ENCODE measurements around the gene IKBKE.

IKBKE gene

DNA sequence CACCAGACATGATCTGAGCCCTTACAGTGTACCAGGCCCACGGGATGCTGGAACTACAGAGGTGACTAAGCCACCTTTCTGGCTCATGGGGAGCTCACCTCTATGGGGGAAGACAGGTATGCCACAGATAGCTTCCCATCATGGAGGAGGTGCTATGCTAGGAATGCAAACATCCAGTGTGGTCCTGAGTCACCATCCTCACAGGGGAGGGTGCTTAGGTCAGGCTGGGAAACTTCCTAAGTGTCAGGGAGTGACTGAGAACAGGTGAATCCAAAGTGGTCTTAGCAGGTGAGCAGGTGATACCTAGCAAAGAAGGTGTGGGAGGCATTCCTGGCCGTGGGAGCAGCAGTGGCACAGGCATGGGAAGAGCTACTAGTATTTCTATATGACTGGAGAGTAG, 28.4 kb downstream of the IKBKE start:
- no peaks in the 10 kb centered on the region for H3K27me3 ChIP-seq
- H3K9ac ChIP-seq: no peak overlapping the region
- H4K20me1 ChIP-seq: peaks cover 12% of the 10 kb centered on the region; the same call in 1 of the 2 replicates
- H3K36me3 ChIP-seq: peaks cover 10% of the 10 kb centered on the region; the same call in 1 of the 2 replicates
- no peak overlapping the region for H3K4me3 ChIP-seq
- no peaks in the 10 kb centered on the region for H3K9me3 ChIP-seq
- no peak overlapping the region for H3K4me2 ChIP-seq
- TF ChIP-seq Cebpa-rat (IDR thresholded peaks at IDR 0.05): no peak
- H3K27ac ChIP-seq: no peak overlapping the region
- peaks cover 81% of the 10 kb centered on the region for H3K4me1 ChIP-seq

DNA sequence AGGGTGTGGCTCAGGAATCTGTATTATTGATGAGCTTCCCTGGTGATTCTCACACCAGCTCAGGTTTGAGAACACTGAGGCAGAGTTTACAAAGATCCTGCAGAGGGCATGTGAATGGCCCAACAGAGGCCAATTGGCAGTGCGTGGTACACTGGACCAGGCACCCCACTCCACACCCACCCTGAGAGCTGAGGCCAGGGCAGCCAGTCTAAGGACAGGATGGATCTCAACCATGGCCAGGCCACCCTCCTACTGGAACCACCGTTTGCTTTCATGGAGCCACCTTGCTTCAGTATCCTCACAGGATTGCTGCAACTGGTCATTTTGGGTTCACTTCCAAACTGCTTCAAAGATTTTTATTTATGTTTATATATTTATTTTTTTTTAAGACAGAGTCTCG, 29.8 kb downstream of the IKBKE start:
- no peaks in the 10 kb centered on the region for H3K9me3 ChIP-seq
- H3K4me2 ChIP-seq: no peak overlapping the region
- peaks cover 10% of the 10 kb centered on the region; the same call in 1 of the 2 replicates for H3K36me3 ChIP-seq
- H3K27me3 ChIP-seq: no peaks in the 10 kb centered on the region
- H3K9ac ChIP-seq: no peak overlapping the region
- no peak overlapping the region for H3K4me3 ChIP-seq
- no peak for TF ChIP-seq Cebpa-rat (IDR thresholded peaks at IDR 0.05)
- H3K4me1 ChIP-seq: peaks cover 81% of the 10 kb centered on the region
- no peak overlapping the region for H3K27ac ChIP-seq
- peaks cover 12% of the 10 kb centered on the region; the same call in 1 of the 2 replicates for H4K20me1 ChIP-seq

DNA sequence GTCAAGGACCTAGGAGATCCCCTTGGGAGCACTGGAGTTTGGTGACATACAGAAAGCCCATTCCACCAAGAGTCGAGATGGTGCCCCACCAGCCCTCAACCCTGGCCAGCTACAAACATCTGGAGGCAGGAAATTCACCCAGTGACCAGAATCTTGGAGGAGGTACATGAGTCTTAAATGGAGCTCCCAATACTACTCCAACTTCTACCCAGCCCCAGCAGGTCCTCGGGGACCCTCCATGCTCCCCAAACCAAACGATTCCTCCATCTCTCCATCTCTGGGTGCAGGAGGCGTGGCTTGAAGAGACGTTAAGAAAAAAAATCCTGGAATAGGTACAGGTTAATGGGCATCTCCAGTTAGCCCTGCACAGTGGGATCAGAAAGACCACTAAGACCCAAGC, 31.6 kb downstream of the IKBKE start:
- Histone ChIP-seq H4K20me1 (no peaks in the 10 kb centered on the region), H3K27me3 (peaks cover 2% of the 10 kb centered on the region; the same call in 1 of the 2 replicates), H3K4me3 (no peak overlapping the region), H3K36me3 (peaks cover 10% of the 10 kb centered on the region; the same call in 1 of the 2 replicates), H3K9ac (no peak overlapping the region), H3K27ac (no peak overlapping the region), H3K4me1 (peaks cover 81% of the 10 kb centered on the region), H3K4me2 (peak overlapping the region; percentile 99), H3K9me3 (no peaks in the 10 kb centered on the region)
- no peak for TF ChIP-seq Cebpa-rat (IDR thresholded peaks at IDR 0.05)

GRCh38 chr1:206502403-206502802, 32.1 kb downstream of the IKBKE start:
- Histone ChIP-seq H3K36me3 (peaks cover 10% of the 10 kb centered on the region; the same call in 1 of the 2 replicates), H4K20me1 (no peaks in the 10 kb centered on the region), H3K4me1 (peaks cover 79% of the 10 kb centered on the region), H3K27ac (no peak overlapping the region), H3K9me3 (no peaks in the 10 kb centered on the region), H3K9ac (no peak overlapping the region), H3K27me3 (peaks cover 5% of the 10 kb centered on the region; the same call in 1 of the 2 replicates), H3K4me2 (peak overlapping the region; percentile 99), H3K4me3 (no peak overlapping the region)
- TF ChIP-seq Cebpa-rat (IDR thresholded peaks at IDR 0.05): no peak

DNA sequence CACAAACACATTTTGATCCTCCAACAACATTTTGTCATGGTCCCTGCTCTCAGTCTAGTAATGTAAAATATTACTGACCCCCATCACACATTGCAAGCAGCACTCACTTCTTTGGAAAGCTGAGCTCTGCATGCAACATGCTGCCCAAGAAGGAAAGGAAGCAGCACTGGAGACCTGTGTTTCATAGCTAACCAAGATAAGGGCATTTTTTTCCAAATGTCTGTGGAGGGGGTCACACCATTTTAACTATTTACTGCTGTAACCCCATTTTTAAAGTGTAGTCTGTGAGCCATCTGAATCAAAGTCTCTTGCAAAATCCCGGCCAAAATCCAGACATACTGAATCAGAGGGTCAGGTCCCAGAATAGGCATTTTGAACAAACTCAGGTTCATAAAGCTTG, 32.5 kb downstream of the IKBKE start:
- peaks cover 10% of the 10 kb centered on the region; the same call in 1 of the 2 replicates for H3K36me3 ChIP-seq
- no peak for TF ChIP-seq Cebpa-rat (IDR thresholded peaks at IDR 0.05)
- peak overlapping the region; percentile 99 for H3K4me2 ChIP-seq
- peaks cover 9% of the 10 kb centered on the region; the same call in 1 of the 2 replicates for H3K27me3 ChIP-seq
- H3K9ac ChIP-seq: no peak overlapping the region
- H3K4me1 ChIP-seq: peaks cover 77% of the 10 kb centered on the region
- no peak overlapping the region for H3K27ac ChIP-seq
- peaks cover 3% of the 10 kb centered on the region for H4K20me1 ChIP-seq
- no peaks in the 10 kb centered on the region for H3K9me3 ChIP-seq
- no peak overlapping the region for H3K4me3 ChIP-seq

GRCh38 chr1:206503591-206504362, 33.5 kb downstream of the IKBKE start:
- Histone ChIP-seq H3K36me3 (peaks cover 6% of the 10 kb centered on the region; the same call in 1 of the 2 replicates), H3K4me3 (peak overlapping the region; percentile 24; the same call in 1 of the 2 replicates), H3K4me1 (peaks cover 77% of the 10 kb centered on the region), H3K27me3 (peaks cover 19% of the 10 kb centered on the region), H3K9ac (no peak overlapping the region), H3K27ac (peak overlapping the region; percentile 28; the same call in 1 of the 2 replicates), H3K4me2 (peak overlapping the region; percentile 99), H4K20me1 (peaks cover 13% of the 10 kb centered on the region), H3K9me3 (no peaks in the 10 kb centered on the region)
- no peak for TF ChIP-seq Cebpa-rat (IDR thresholded peaks at IDR 0.05)

DNA sequence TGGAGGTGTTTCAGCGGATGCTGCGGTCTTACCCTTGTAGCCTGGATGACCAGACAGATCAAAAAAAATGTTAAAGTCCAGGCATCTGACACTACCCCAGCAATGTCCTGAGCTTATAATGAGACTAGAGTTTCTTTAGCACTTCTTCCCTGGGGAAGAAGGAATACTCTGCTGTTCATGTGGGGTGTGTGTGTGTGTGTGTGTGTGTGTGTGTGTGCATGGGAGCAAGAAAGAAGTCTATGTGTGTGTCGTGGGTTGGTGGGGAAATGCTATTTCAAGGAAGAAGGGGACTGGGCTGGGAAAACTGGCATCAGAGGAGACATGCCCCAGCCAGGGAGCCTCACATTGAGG, 34.1 kb downstream of the IKBKE start:
- Histone ChIP-seq H3K9me3 (no peaks in the 10 kb centered on the region), H3K4me2 (peak overlapping the region; percentile 99), H3K27me3 (peaks cover 24% of the 10 kb centered on the region)

GRCh38 chr1:206505702-206506355, 35.6 kb downstream of the IKBKE start:
- H3K4me3 ChIP-seq: peak overlapping the region; percentile 85; the same call in 1 of the 2 replicates
- H3K9ac ChIP-seq: no peak overlapping the region
- H3K36me3 ChIP-seq: no peaks in the 10 kb centered on the region
- TF ChIP-seq Cebpa-rat (IDR thresholded peaks at IDR 0.05): no peak
- no peak overlapping the region for H3K27ac ChIP-seq
- H3K9me3 ChIP-seq: no peaks in the 10 kb centered on the region
- peaks cover 94% of the 10 kb centered on the region for H3K4me1 ChIP-seq
- H4K20me1 ChIP-seq: peaks cover 33% of the 10 kb centered on the region
- peaks cover 29% of the 10 kb centered on the region for H3K27me3 ChIP-seq
- peak overlapping the region; percentile 99 for H3K4me2 ChIP-seq

More for the DNA sequence above, 34.1 kb downstream of the IKBKE start:
- peaks cover 18% of the 10 kb centered on the region for H4K20me1 ChIP-seq
- H3K4me3 ChIP-seq: 0 out of 2 replicates have a peak overlapping the region, but pooled peaks have one; percentile 24
- peak overlapping the region; percentile 13; the same call in 1 of the 2 replicates for H3K9ac ChIP-seq
- H3K27ac ChIP-seq: 0 out of 2 replicates have a peak overlapping the region, but pooled peaks have one; percentile 28
- 0 out of 2 replicates have a peak, but pooled peaks cover under 1% of the 10 kb centered on the region for H3K36me3 ChIP-seq
- peaks cover 79% of the 10 kb centered on the region for H3K4me1 ChIP-seq
- no peak for TF ChIP-seq Cebpa-rat (IDR thresholded peaks at IDR 0.05)

GRCh38 chr1:206506405-206507283, 36.4 kb downstream of the IKBKE start:
- H3K4me1 ChIP-seq: peaks cover 95% of the 10 kb centered on the region
- peaks cover 29% of the 10 kb centered on the region for H3K27me3 ChIP-seq
- H4K20me1 ChIP-seq: peaks cover 41% of the 10 kb centered on the region
- peak overlapping the region; percentile 85 for H3K4me3 ChIP-seq
- H3K36me3 ChIP-seq: no peaks in the 10 kb centered on the region
- peak overlapping the region; percentile 83 for H3K9ac ChIP-seq
- H3K9me3 ChIP-seq: no peaks in the 10 kb centered on the region
- H3K4me2 ChIP-seq: peak overlapping the region; percentile 99
- no peak for TF ChIP-seq Cebpa-rat (IDR thresholded peaks at IDR 0.05)
- peak overlapping the region; percentile 80 for H3K27ac ChIP-seq

All from BLaER1 (cell line).